Mesothelial cell of epicardium (in vitro differentiated cells): Measurements from ENCODE around the gene SPA17. TPM values are rescaled to one million over a fixed set of nuclear protein-coding genes. Genes with fewer than 3 reads are reported as not detected.

Experiments
- DNase-seq, 2 experiments: peaks; one replicate each; pipeline ENCODE4 v3.0.0; 2021; ENCODE audit warnings: low spot score in 2 of 2; ENCODE audit not compliant: unreplicated experiment in 2 of 2
- H3K27ac Mint-ChIP-seq: 2 replicates; pipeline ENCODE4 v1.8.0; 2021; ENCODE audit warnings: mixed read lengths
- H3K27me3 Mint-ChIP-seq: 2 replicates; pipeline ENCODE4 v1.8.0; 2021; ENCODE audit warnings: low read depth, mixed read lengths
- H3K36me3 Mint-ChIP-seq: 2 replicates; pipeline ENCODE4 v1.8.0; 2021; ENCODE audit warnings: mixed read lengths
- H3K4me1 Mint-ChIP-seq: 2 replicates; pipeline ENCODE4 v1.8.0; 2021; ENCODE audit warnings: mixed read lengths
- H3K4me3 Mint-ChIP-seq: 2 replicates; pipeline ENCODE4 v1.8.0; 2021; ENCODE audit warnings: mild to moderate bottlenecking, moderate library complexity, mixed read lengths
- H3K9me3 Mint-ChIP-seq: 2 replicates; pipeline ENCODE4 v1.8.0; 2021; ENCODE audit warnings: mixed read lengths
- CTCF ChIP-seq: fragments of 200-600 bp; sonication (generic); IDR thresholded peaks from one replicate; pipeline ENCODE4 v1.5.0; 2021; ENCODE audit warnings: antibody characterized with exemption; ENCODE audit not compliant: unreplicated experiment
- total RNA-seq: library from RNA; stranded (reverse); gene quantifications from 3 replicates; pipeline ENCODE4 v1.2.1, GENCODE V29; 2021

SPA17 gene
- total RNA-seq, 1 donor from 2014 or later: 5.5 TPM

- no peaks in the 10 kb centered on the region for H3K27me3 Mint-ChIP-seq
- H3K27ac Mint-ChIP-seq: no peak overlapping the region
- H3K9me3 Mint-ChIP-seq: peaks cover 36% of the 10 kb centered on the region
Measured at GRCh38 chr11:124681421-124681820, 7.7 kb downstream of the SPA17 start.

GRCh38 chr11:124682443-124682842 lies 8.7 kb downstream of the SPA17 start:
- no peaks in the 10 kb centered on the region for H3K27me3 Mint-ChIP-seq
- no peak overlapping the region for H3K27ac Mint-ChIP-seq
- peaks cover 46% of the 10 kb centered on the region for H3K9me3 Mint-ChIP-seq
- no peak for TF ChIP-seq CTCF
- no peak for DNase-seq
- H3K36me3 Mint-ChIP-seq: peaks cover 24% of the 10 kb centered on the region
- no peak overlapping the region for H3K4me3 Mint-ChIP-seq
- H3K4me1 Mint-ChIP-seq: no peaks in the 10 kb centered on the region

More at GRCh38 chr11:124681421-124681820, 7.7 kb downstream of the SPA17 start:
- no peak for DNase-seq
- Mint-ChIP-seq H3K36me3 (peaks cover 21% of the 10 kb centered on the region), H3K4me1 (no peaks in the 10 kb centered on the region), H3K4me3 (no peak overlapping the region)
- no peak for TF ChIP-seq CTCF

- Mint-ChIP-seq H3K4me1 (no peaks in the 10 kb centered on the region), H3K27me3 (peaks cover 4% of the 10 kb centered on the region), H3K27ac (no peak overlapping the region), H3K4me3 (no peak overlapping the region), H3K9me3 (peaks cover 9% of the 10 kb centered on the region), H3K36me3 (no peaks in the 10 kb centered on the region)
- no peak for TF ChIP-seq CTCF
- DNase-seq: no peak
Measured at GRCh38 chr11:124693142-124693541, 19.4 kb downstream of the SPA17 start.

- no peaks in the 10 kb centered on the region for H3K36me3 Mint-ChIP-seq
- no peaks in the 10 kb centered on the region for H3K4me1 Mint-ChIP-seq
- peaks cover 8% of the 10 kb centered on the region for H3K9me3 Mint-ChIP-seq
- H3K4me3 Mint-ChIP-seq: no peak overlapping the region
- H3K27me3 Mint-ChIP-seq: peaks cover 33% of the 10 kb centered on the region
- DNase-seq: no peak
- no peak for TF ChIP-seq CTCF
- no peak overlapping the region for H3K27ac Mint-ChIP-seq
Measured at GRCh38 chr11:124699547-124699946, 25.8 kb downstream of the SPA17 start.

GRCh38 chr11:124700028-124700427 lies 26.3 kb downstream of the SPA17 start:
- Mint-ChIP-seq H3K9me3 (peaks cover 8% of the 10 kb centered on the region), H3K27ac (no peak overlapping the region), H3K4me3 (no peak overlapping the region), H3K4me1 (no peaks in the 10 kb centered on the region), H3K27me3 (peaks cover 33% of the 10 kb centered on the region), H3K36me3 (no peaks in the 10 kb centered on the region)
- no peak for TF ChIP-seq CTCF
- no peak for DNase-seq

GRCh38 chr11:124707829-124708228 lies 34.1 kb downstream of the SPA17 start:
- peaks cover 3% of the 10 kb centered on the region for H3K36me3 Mint-ChIP-seq
- peaks cover 29% of the 10 kb centered on the region for H3K27me3 Mint-ChIP-seq
- H3K27ac Mint-ChIP-seq: no peak overlapping the region
- no peaks in the 10 kb centered on the region for H3K4me1 Mint-ChIP-seq
- H3K4me3 Mint-ChIP-seq: no peak overlapping the region
- peaks cover 8% of the 10 kb centered on the region for H3K9me3 Mint-ChIP-seq
- DNase-seq: no peak
- TF ChIP-seq CTCF: no peak
